Mucosa of gallbladder (tissue), 1 donor: Measurements from ENCODE around the gene GNAI1. TPM values are rescaled to one million over a fixed set of nuclear protein-coding genes. Genes with fewer than 3 reads are reported as not detected.

Experiments used
- DNase-seq: peaks from one replicate; pipeline ENCODE4 v3.0.0-alpha.2; 2020; ENCODE audit warnings: low spot score
- total RNA-seq: library from RNA; stranded (reverse); gene quantifications from one replicate; pipeline ENCODE4 v1.2.1, GENCODE V29; 2021
- donor health status: DM: no; HTN: no; CAD: no.

GNAI1 gene
- total RNA-seq, result 47.5 TPM

DNA sequence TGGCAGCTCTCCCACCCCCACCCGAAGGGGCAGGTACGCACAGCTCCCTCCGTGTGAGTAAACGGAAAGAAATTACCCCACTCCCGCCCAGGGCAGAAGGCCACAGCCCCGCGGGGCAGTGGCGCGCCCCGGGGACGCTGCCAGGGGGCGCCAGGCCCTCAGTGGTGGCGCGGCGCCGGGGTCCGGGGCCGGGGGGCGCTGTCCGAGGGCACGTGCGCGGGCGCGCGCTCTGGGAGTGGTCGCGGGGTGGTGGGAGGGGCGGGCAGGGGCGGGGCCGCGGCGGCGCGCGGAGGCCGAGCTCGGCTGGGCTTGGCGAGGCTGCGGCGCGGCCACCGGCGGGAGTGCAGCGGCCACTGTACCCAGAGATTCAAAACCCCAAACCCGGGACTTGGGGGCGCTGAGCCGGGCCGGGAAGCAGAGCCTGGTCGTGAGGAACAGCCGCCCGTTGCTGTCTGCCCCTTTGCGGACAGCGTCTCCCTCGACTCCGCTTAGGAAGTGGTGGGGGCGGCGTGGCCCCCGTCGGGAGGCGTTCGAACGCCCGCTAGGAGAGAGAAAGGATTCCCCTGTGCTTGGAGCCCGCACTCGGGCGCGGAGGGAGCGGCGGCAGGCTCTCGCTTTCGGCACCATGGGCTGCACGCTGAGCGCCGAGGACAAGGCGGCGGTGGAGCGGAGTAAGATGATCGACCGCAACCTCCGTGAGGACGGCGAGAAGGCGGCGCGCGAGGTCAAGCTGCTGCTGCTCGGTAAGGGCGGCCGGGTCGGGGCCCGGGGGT is at the start of gene GNAI1:
Gene GNAI1, plus strand, starts transcription at position 296 of the 773 bp plus-strand sequence. Its CDS starts 330 bp downstream, at position 626.
- DNase-seq, result peak; percentile 49

DNA sequence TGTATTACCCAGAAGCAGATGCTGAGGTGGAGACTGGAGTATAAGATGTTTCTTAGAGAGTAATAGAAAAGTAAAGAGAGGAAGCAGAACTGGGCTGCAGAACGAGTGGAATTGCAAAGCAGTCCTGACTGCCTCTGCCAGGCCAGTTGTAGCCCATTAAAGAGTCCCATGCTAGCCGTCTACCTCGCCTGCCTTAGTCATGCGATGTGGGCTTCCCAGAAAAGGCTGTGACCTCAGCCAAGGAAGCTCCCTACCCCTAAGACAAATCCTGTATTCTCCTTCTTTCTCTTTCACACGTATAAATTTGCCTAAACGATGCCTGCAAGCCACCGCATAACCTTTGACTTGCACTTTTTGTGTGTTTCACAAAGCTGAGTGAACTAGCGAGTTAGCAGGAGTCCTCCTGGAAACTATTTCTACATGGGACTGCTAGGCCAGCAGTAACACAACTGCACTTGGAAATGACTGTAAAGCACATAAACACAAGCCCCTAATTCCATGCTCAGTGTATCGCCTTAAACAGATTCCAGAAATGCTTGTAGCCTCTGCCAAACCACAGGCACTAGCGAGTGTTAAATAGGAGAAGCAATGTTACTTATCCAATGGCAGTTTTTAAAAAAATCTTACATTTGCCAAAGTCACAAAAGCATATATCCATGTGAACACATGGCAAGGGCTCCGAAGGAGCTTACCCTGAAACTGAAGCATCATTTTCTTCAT is 47.4 kb upstream of the GNAI1 start:
- DNase-seq, result no peak

DNA sequence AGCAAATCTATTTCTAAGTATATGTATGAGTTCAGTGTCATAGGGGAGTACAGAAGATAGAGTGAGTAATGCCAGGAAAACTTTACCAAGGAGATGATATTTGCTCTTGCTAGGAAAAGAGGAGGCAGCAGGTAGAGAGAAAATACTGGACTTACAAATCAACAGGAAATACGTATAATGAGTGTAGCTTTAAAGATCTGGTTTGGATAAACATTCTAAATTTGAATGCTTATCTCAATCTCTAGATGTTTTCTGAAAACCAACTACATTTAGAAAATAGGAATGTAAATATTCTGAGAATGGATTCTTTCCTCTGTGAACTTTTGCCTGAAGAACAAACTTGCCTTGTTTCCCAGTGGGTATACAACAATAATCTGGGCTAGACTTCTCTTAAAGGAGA is 46.9 kb upstream of the GNAI1 start:
- DNase-seq, result no peak

DNA sequence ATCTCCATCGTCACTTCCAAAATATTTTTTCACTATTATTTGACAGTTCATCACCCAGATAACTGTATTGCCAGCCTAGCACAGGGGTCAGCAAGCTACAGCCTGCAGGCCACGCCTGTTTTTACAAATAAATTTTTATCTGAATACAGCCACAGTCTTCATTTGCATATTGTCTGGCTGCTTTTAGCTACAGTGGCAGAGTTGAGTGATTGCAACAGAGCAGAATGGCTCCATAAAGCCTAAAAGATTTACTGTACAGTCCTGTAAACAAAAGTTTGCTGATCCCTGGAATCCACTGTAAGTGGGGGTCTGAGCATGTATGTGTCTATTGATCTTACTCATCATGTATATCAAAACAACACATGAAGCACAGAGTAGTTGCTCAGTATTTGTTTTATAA is 45.9 kb upstream of the GNAI1 start:
- DNase-seq, result no peak

DNA sequence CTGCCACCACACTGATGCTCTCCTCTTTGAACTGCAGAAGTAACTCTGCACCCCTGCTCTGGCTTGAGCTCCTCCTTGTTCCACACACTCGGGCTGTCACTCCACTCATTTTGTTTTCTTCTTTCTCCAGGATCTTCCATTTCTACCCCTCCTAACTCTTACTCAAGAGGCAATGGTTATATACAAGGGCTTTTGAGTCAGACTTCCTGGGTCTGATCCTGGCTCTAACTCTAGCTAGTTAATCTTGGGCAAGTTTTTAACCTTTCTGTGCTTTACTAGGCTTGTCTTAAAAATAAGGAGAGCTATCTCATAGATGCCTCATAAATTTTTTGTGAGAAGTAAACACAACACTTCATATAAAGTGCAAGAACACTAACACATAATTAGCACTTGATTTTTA is 45.3 kb upstream of the GNAI1 start:
- DNase-seq, result no peak

DNA sequence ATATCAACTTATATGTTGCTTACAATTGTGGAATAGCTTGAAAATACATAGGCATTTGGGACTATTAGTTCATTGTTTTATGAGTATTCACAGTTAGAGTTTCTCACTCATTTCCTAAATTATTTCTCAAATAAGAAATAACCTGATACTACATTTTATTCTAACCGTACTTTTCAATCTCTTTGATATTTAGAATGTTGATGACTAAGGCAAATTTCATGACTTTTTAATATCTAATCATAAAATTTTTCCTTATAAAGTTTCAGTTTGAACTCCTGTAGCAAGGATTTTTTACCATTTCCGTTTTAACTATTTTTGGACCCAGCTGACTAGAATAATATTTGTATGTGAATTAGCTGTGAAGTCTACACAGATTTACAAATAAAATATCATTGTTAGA is 41.3 kb upstream of the GNAI1 start:
- DNase-seq, result no peak

DNA sequence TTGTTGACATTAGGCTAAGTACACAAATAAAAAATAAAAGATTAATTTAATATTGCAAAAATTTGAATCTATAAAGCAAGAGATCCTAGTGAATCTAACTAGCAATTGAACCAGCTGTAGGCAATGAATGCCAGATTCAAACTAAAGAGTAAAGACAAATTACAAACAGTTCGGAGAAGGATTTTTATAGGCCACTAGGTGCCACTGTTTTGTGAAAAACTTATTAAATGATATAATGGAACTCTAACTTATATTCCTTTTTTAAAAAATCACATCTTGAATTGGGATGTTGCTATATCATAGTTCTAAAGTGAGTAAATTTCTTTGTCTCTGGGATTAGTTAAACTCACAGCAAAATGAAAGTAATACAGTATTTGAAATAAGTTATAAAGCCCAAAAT is 39.1 kb upstream of the GNAI1 start:
- no peak for DNase-seq

DNA sequence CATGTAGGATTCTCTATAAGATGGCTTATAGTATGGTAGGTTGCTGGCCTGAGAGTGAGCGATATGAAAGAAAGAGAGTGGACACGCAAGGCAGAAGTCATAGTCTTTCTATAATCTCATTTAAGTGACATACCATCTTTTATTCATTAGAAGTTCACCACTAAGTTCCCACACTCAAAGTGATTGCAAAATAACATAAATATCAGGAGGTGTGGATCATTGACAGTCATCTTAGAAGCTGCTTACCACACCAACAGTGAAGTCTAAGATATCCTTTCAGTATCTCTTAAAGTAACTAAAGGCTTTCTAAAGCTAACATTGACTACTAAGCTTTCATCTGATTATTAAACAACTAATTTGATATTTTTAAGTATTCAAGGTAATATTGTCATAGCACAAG is 36.9 kb upstream of the GNAI1 start:
- DNase-seq, result no peak

DNA sequence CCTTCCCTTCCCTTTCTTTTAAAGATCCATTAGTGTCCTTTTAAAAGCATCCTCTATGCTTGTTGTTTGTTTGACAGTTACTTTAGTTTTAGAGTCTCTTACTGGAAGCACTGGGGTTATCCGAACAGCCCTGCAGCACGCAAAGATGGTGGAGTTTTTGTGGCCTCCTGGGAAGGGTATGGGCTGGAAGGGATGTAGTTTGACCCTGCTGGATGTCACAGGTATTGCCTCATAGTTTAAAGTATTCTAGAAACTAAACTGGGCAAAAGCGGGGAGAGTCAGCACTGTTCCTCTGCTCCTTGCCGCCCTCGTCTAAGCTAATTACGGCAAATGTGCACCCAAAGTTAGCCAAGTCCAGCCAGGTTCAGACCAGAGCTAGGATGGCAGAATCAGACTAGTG is 35.8 kb upstream of the GNAI1 start:
- DNase-seq, result no peak

DNA sequence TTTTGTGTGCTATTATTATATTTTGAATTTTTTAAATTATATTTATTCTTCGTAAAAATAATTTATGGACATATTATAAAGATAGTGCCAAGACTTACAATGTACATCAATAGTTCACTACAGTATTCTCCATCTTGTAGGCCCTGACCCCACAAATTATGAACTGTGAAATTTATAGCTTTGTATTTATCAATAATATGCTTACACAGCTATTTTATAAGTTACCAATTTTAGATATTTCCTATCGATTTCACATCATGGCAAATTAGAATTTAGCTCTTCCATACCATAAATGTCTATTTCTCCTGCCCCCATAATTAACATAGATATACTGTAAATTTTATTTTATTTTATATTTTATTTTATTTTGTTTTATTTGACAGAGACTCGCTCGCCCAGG is 34.4 kb upstream of the GNAI1 start:
- no peak for DNase-seq

DNA sequence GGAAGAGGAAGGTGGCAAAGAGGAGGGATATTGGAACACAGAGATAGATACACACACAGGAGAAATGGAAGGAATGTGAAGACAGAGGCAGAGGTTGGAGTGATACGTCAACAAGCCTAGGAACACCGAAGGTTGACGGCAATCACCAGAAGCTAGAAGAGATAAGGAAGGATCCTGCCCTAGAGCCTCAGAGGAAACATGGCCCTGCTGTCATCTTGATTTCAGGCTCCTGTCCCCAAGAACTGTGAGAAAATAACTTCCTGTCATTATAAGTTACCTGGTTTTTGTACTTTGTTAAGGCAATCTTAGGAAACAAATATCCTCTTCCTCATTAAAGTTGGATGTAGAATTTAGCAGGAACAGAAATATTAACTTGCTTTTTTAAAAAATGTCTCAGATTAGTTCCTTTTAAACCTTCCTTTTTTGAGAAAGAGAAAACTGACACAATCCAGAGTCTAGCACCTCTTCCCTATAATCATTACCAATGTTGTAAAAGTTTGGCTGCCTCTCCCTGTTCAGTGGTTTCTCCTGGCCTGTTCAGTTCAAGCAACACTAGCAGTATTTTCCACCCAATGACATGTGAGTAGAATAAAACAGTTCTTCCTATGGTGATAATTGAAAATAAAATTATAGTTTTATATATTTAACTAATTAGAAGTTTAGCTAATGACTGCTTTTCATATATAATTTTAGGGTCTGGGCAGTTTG is 28.8 kb upstream of the GNAI1 start:
- no peak for DNase-seq

DNA sequence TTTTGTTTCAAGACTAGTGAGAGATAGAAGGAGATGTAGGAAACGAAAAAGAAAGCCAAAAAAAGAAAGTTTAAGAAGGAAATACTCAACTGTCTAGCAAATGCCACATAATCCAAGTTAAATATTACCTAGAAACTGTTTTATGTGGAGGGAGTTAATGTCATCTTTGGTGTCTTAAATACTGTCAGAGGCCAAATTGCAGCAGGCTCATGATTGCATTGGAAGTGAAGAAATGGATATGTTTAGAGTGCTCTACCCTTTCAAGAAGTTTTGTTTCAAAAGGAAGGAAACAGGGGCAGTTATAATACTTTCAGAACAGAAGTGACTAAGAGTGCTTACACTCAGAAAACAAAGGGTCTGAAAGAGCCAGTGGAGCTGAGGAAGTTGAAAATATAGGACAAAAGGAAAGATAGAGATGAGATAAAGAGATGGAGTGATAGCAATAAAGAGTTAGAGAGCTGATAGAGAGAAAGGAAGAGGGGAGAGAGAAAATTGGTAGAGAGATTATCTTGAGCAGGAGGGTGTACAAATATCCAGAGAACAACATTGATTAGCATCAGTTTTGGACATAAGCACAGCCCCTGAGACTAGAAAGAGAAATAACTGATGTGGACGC is 28.0 kb upstream of the GNAI1 start:
- DNase-seq, result no peak

DNA sequence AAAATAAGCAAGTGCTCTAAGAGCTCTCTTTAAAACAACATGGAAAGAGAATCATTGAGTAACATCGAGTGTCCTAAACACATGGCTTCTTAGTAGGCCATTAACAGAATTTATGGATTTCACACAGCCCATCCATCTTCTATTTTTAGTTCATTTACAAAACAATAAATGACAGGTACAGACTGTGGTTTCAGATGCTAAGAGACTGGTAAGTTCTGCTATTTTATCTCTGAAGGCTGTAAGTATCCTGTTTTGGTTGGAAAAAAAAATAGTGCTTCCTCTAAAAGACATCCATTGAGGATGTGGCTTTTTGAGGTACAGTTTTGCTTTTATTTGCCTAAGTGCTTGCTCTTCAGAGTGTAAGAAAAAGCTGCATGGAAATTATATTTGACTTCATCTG is 27.4 kb upstream of the GNAI1 start:
- DNase-seq, result no peak

DNA sequence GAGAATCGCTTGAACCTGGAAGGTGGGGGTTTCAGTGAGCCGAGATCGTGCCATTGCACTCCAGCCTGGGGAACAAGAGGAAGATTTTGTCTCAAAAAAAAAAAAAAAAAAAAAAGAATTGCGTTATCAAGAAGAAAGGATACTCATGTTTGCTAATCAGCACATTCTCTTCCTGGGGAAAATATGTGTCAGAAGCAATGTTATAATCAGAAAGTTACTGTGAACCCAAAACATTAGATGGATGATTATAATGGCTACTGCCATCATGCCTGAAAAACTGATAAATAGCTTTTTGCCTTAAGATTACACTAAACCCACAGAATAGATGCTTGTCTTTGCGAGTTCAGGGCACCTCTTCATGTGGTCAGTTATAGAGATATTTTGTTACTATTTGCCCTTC is 24.3 kb upstream of the GNAI1 start:
- no peak for DNase-seq

DNA sequence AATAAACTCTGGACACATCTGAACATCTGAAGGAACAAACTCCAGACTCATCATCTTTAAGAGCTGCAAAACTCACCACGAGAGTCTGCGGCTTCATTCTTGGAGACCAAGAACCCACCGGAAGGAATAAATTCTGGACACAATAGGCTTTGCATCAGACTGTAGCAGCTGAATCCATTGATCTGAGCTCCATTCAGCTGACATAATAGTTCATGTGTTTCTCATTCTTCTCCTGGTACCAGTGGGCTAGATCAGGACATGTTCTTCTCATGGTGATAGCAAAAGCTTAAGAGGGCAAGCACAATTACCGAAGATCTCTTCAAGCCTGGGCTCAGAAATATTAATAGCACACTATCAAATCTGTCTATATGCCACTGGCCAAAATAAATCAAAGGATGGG is 20.5 kb upstream of the GNAI1 start:
- no peak for DNase-seq

DNA sequence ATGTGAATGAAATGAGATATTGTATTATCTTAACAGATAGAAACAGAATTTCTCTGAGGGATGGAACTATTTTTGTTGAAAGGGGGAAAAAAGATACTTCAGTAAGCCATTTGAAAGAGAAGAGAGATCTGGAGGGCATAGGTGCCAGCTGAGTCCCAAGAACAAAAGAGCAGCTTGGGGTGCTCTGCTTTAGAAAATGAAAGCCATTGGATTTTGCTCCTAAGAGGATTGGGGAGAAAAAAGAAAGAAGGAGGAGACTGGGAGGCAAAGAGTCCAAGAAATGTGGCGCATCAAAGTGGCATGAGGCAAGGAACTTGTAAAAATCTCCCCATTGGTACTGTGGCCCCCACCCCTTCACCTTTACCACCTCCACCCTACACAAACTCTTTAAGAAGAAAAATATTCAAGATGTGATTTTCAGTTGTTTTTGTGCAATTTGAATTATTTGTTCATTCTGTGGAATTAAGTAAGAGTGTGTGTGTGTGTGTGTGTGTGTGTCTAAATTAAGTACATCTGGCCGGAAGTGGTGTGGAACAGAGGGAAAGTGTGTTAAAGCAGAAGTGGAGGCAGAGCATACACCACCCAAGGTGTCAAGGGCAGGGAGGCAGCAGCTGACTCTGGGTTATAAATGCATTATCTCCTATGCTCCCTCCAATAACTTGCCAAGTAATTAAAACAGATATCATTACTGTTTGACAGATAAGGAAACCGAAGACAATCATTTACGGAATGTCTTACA is 9.9 kb upstream of the GNAI1 start:
- DNase-seq, result no peak

DNA sequence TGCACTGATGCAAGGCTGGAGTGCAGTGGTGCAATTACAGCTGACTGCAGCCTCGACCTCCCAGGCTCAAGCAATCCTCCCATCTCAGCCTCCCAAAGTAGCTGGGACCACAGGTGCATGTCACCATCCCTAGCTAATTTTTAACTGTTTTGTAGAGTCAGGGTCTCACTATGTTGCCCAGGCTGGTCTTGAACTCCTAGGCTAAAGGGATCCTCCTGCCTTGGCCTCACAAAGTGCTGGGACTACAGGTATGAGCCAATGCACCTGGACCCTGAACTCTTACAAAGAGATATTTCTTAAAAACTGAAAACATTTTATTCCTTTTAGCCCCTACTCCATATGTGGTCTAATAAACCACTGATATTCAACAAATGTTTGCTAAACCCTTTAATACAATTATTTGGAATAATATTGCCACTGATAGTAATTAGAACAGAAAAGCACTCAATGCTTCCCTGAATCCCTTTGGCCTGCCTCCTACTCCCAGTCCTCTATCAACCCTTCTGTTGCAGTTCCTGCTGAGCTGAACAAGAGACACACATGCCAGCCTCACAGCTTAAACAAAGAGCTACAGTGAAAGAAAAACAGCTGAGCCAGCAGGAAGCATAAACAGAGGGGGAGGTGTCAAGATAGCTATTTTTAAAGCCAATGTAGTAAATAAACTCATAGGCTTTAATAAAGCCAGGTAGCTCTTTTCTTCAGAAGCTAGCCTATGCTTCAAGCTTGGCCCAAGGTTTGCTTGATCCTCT is 7.0 kb upstream of the GNAI1 start:
- DNase-seq, result peak; percentile 23

DNA sequence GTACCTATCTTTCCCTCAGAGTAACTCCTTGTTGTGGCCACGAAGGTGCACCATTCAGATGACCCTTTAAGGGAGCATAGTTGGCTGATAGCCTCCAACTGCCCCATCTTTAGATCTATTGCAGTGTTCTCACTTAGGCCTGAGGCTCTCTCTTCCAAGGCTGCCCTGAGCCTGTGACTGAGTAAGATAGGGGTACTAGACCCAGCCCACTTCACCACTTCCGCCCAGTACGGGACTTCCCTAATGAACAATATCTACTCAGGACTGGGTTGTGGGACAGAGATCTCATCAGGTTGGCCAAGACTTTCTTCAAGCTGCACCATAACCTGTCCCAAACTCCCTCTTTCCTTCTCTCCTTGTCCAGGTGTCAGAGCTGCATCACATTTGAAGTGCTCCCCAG is 5.7 kb upstream of the GNAI1 start:
- no peak for DNase-seq

DNA sequence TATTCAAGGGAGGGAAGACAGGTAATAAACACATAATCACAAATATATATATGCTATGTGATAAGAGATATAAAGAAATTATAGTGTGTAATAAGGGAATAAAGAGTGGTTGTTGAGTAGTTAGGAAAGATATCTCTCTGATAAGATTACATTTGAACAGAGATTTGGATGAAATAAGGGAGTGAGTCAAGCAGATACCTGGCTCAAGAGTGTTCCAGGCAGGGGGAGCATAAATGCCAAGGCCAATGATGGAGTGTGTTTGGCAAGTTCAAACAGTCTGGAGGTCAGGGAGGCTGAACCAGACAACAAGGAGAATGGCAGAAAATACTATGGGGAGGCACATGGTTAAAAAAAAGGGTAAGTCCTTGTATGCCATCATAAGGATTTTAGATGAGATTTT is 4.8 kb upstream of the GNAI1 start:
- DNase-seq, result no peak

DNA sequence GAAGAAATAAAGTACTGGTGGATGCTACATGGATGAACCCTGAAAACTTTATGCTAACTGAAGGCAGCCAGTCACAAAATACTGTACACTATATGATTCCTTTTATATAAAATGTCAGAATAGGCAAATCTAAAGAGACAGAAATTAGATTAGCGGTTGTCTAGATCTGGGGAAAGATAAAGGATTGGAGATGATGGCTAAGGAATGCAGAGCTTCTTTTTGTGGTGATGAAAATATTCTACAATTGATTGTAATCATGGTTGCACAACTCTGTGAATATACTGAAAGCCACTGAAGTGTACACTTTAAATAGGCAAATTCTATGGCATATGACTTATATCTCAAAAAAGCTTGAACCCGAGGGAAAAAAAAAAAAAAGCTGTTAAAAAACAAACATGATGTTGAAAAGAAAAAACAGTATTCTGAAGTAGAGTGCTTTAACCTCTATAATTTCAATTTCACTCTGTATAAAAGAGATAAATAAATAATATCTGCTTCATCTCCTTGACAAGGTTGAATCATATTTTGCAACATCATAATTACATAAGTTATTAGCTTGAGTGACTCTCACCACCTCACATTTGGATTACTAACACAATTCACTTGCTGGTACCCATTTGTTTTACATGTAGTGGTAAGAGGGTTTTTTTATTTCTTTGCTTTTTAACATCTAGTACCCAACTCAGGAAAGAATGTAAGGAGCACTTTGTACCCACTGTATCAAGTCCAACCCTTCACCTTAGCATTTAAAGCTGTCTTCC is 2.8 kb upstream of the GNAI1 start:
- DNase-seq, result no peak
